Measurements from ENCODE around the gene KRABD2.
A peak's percentile ranks its signal among the peaks of the same experiment; 100 is the strongest.

KRABD2 gene

GRCh38 chr17:8371786-8372185, 4.7 kb downstream of the KRABD2 start:
- H3K4me3 Mint-ChIP-seq: no peak overlapping the region
- no peak overlapping the region for H3T11ph ChIP-seq (ENCODE audit: low read length)
- H3K9me3 Mint-ChIP-seq: peaks cover 0 to 1% of the 10 kb centered on the region in 2 experiments; a peak in 1 of 5 replicates
- H3K27me3 Mint-ChIP-seq (ENCODE audit: low read depth): no peaks in the 10 kb centered on the region
- no peaks in the 10 kb centered on the region for H3K9me3 ChIP-seq (ENCODE audit: control insufficient read depth, low read depth, low read length)
- no peak overlapping the region for H4K8ac ChIP-seq (replicated peaks; ENCODE audit: insufficient read length, low read depth, low read length)
- no peak overlapping the region for H3K9ac ChIP-seq (ENCODE audit: extremely low read depth, insufficient read length, low read length)
- H2BK5ac ChIP-seq (ENCODE audit: insufficient read length, low read length): no peak overlapping the region
- H3K23me2 ChIP-seq (ENCODE audit: insufficient read length, low read depth, low read length, poor library complexity, severe bottlenecking): peaks cover 8% of the 10 kb centered on the region
- no peaks in the 10 kb centered on the region for H3K79me1 ChIP-seq (ENCODE audit: insufficient read depth, low read depth, low read length, poor library complexity, severe bottlenecking)
- no peak overlapping the region for H3K14ac ChIP-seq (ENCODE audit: insufficient read depth, low read length)
- H3K18ac ChIP-seq (ENCODE audit: insufficient read length, low read depth, low read length): no peak overlapping the region
- H2BK12ac ChIP-seq (ENCODE audit: insufficient read length, low read depth, low read length): no peak overlapping the region
- H4K91ac ChIP-seq (ENCODE audit: insufficient read length, low read depth, low read length): no peak overlapping the region
- H3K4ac ChIP-seq (ENCODE audit: low read depth, low read length): no peak overlapping the region
- H3K4me1 ChIP-seq (ENCODE audit: insufficient read depth, low read length): peaks cover 3% of the 10 kb centered on the region; the same call in 1 of the 2 replicates
- no peak overlapping the region for H4K5ac ChIP-seq (ENCODE audit: insufficient read length, low read depth, low read length)
- no CpG with 5 or more reads among the region's 4 CpGs for WGBS (ENCODE audit: extremely low coverage, insufficient read length, low lambda C conversion rate)
- H2BK120ac ChIP-seq (ENCODE audit: low read depth, low read length, poor library complexity, severe bottlenecking): no peak overlapping the region
- H2BK15ac ChIP-seq (ENCODE audit: low read depth, low read length): no peak overlapping the region
- H2AFZ ChIP-seq (ENCODE audit: low read length): no peak overlapping the region
- no peak overlapping the region for H3K23ac ChIP-seq (ENCODE audit: insufficient read length, low read depth, low read length)
- H2AK5ac ChIP-seq (ENCODE audit: insufficient read length, low read length): no peak overlapping the region
- no peak overlapping the region for H2BK20ac ChIP-seq (ENCODE audit: low read depth, low read length, poor library complexity, severe bottlenecking)
- no peak for DNase-seq
- H3K27ac Mint-ChIP-seq: peak overlapping the region in 2 of 3 experiments; percentile 46 to 55; a peak in 2 of 7 replicates
- H3K4me1 Mint-ChIP-seq: peaks cover 13% of the 10 kb centered on the region in 2 experiments
- H3K79me2 ChIP-seq (ENCODE audit: insufficient read depth, low read length): no peaks in the 10 kb centered on the region
- H3K36me3 Mint-ChIP-seq (ENCODE audit: insufficient read depth in 1 of 3, low read depth in 3 of 3): peaks cover 6 to 55% (median 52%) of the 10 kb centered on the region in 3 experiments
- TF ChIP-seq CTCF (conservative IDR thresholded peaks at IDR 0.05): no peak
- H3K56ac ChIP-seq (ENCODE audit: insufficient read length, low read depth, low read length): no peak overlapping the region
- H4K20me1 ChIP-seq (ENCODE audit: control insufficient read depth, insufficient read depth, insufficient read length): no peaks in the 10 kb centered on the region
- H3K27me3 ChIP-seq (ENCODE audit: insufficient read depth, low read length): no peaks in the 10 kb centered on the region
- no peak overlapping the region for H3K27ac ChIP-seq (ENCODE audit: insufficient read length, low read depth, low read length)
- H3K4me2 ChIP-seq (ENCODE audit: insufficient read depth, insufficient read length, low read length): no peak overlapping the region

Measured in H9 (cell line).